MM.1S (cell line): ENCODE measurements around the gene AMER1.

Source experiments
- DNase-seq: peaks from one replicate; pipeline ENCODE4 v3.0.0-alpha.2; 2015
- H2AFZ ChIP-seq: fragments of 300-600 bp; sonication (generic); 2 replicates; pipeline ENCODE4 v1.6.0; 2016; ENCODE audit warnings: antibody characterized with exemption, low read length
- H3F3A ChIP-seq: fragments of 300-600 bp; sonication (generic); 2 replicates; pipeline ENCODE4 v1.6.1; 2016; ENCODE audit warnings: mild to moderate bottlenecking, antibody characterized with exemption, low read length, moderate library complexity, mixed read lengths; ENCODE audit not compliant: insufficient read depth
- H3K27ac ChIP-seq: fragments of 300-600 bp; sonication (generic); 2 replicates; pipeline ENCODE4 v1.5.1; 2016; ENCODE audit warnings: mild to moderate bottlenecking, low read length
- H3K27me3 ChIP-seq: fragments of 300-600 bp; sonication (generic); replicated peaks from 2 replicates; pipeline ENCODE4 v1.6.0; 2016; ENCODE audit warnings: low read length; ENCODE audit not compliant: insufficient read depth
- H3K36me3 ChIP-seq: fragments of 300-600 bp; sonication (generic); replicated peaks from 2 replicates; pipeline ENCODE4 v1.6.1; 2016; ENCODE audit warnings: mild to moderate bottlenecking, low read length, mixed read lengths; ENCODE audit not compliant: insufficient read depth
- H3K4me1 ChIP-seq: fragments of 300-600 bp; sonication (generic); 2 replicates; pipeline ENCODE4 v1.6.1; 2016; ENCODE audit warnings: low read length, mixed read lengths
- H3K4me2 ChIP-seq: fragments of 300-600 bp; sonication (generic); 2 replicates; pipeline ENCODE4 v1.6.0; 2016; ENCODE audit warnings: low read depth, low read length
- H3K4me3 ChIP-seq: fragments of 300-600 bp; sonication (generic); 2 replicates; pipeline ENCODE4 v1.5.1; 2016; ENCODE audit warnings: low read length, mixed read lengths
- H3K79me2 ChIP-seq: fragments of 300-600 bp; sonication (generic); 2 replicates; pipeline ENCODE4 v1.6.1; 2016; ENCODE audit warnings: mixed run types, low read length, mixed read lengths
- H3K9ac ChIP-seq: fragments of 300-600 bp; sonication (generic); 2 replicates; pipeline ENCODE4 v1.6.1; 2016; ENCODE audit warnings: low read length, mixed read lengths
- H3K9me2 ChIP-seq: fragments of 300-600 bp; sonication (generic); replicated peaks from 2 replicates; pipeline ENCODE4 v1.6.1; 2016; ENCODE audit warnings: mild to moderate bottlenecking, low read length, mixed read lengths; ENCODE audit not compliant: insufficient read depth
- H3K9me3 ChIP-seq: fragments of 300-600 bp; sonication (generic); replicated peaks from 2 replicates; pipeline ENCODE4 v1.6.1; 2016; ENCODE audit warnings: mild to moderate bottlenecking, low read length, mixed read lengths; ENCODE audit not compliant: insufficient read depth
- H4K20me1 ChIP-seq: fragments of 300-600 bp; sonication (generic); 2 replicates; pipeline ENCODE4 v1.6.1; 2016; ENCODE audit warnings: mild to moderate bottlenecking, low read length, moderate library complexity, mixed read lengths; ENCODE audit not compliant: insufficient read depth
- EZH2 ChIP-seq: fragments of 300-600 bp; sonication (generic); optimal IDR thresholded peaks from 2 replicates; pipeline ENCODE3; 2017; ENCODE audit warnings: low read depth, mild to moderate bottlenecking, antibody characterized with exemption, low read length, mixed read lengths
- EZH2phosphoT487 ChIP-seq: fragments of 300-600 bp; sonication (generic); IDR thresholded peaks from 2 replicates; pipeline ENCODE4 v1.6.1; 2018; ENCODE audit warnings: antibody characterized with exemption, low read length
- TF ChIP-seq, protein P1 (sequence below): fragments of 300-600 bp; sonication (generic); IDR thresholded peaks from 2 replicates; pipeline ENCODE4 v1.5.1; 2016; ENCODE audit warnings: antibody characterized with exemption, low read length, mixed read lengths

AMER1 gene

GRCh38 chrX:64204701-64205440 lies 637 bp downstream of the AMER1 start:
- Histone ChIP-seq H2AFZ (peak overlapping the region; percentile 61), H3K27ac (peak overlapping the region; percentile 63; the same call in 1 of the 2 replicates), H3K27me3 (no peaks in the 10 kb centered on the region), H3K9ac (peak overlapping the region; percentile 75), H3K9me3 (no peaks in the 10 kb centered on the region), H3F3A (peaks cover 10% of the 10 kb centered on the region), H4K20me1 (no peaks in the 10 kb centered on the region), H3K9me2 (no peaks in the 10 kb centered on the region), H3K4me1 (0 out of 2 replicates have a peak, but pooled peaks cover 8% of the 10 kb centered on the region), H3K36me3 (no peaks in the 10 kb centered on the region), H3K4me2 (peak overlapping the region; percentile 62), H3K79me2 (peaks cover 20% of the 10 kb centered on the region), H3K4me3 (peak overlapping the region; percentile 79)
- DNase-seq = peak; percentile 10
- no peak for TF ChIP-seq EZH2phosphoT487

DNA sequence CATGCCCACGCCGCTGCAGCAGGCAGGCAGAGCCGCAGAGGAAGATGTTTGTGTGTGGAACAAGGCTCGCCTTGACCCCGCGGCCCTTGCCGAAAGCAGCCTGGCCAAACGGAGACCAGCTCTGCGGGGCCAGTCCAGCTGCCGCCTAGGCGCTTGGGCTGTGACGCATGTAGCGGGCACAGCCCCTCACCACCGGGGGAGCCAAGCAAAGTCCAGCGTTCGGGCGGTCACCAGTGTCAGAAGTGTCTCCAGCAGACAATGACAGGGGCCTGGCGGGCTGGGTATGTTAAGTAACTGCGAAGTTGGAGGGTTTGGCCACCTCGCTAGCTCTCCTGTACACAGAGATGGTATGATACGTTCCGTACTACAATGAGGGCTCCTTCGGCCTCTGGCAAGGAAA lies 1.3 kb downstream of the AMER1 start:
- Histone ChIP-seq H3K4me2 (peak overlapping the region; percentile 62), H3K9ac (peak overlapping the region; percentile 63; the same call in 1 of the 2 replicates), H3K4me1 (0 out of 2 replicates have a peak, but pooled peaks cover 8% of the 10 kb centered on the region), H3K9me3 (no peaks in the 10 kb centered on the region), H4K20me1 (no peaks in the 10 kb centered on the region), H2AFZ (no peak overlapping the region), H3F3A (peaks cover 10% of the 10 kb centered on the region), H3K36me3 (no peaks in the 10 kb centered on the region), H3K27ac (no peak overlapping the region), H3K9me2 (no peaks in the 10 kb centered on the region), H3K79me2 (peaks cover 20% of the 10 kb centered on the region), H3K27me3 (no peaks in the 10 kb centered on the region), H3K4me3 (peak overlapping the region; percentile 79)
- no peak for DNase-seq
- TF ChIP-seq EZH2 (no peak), EZH2phosphoT487 (no peak)
- TF ChIP-seq, protein P1, sequence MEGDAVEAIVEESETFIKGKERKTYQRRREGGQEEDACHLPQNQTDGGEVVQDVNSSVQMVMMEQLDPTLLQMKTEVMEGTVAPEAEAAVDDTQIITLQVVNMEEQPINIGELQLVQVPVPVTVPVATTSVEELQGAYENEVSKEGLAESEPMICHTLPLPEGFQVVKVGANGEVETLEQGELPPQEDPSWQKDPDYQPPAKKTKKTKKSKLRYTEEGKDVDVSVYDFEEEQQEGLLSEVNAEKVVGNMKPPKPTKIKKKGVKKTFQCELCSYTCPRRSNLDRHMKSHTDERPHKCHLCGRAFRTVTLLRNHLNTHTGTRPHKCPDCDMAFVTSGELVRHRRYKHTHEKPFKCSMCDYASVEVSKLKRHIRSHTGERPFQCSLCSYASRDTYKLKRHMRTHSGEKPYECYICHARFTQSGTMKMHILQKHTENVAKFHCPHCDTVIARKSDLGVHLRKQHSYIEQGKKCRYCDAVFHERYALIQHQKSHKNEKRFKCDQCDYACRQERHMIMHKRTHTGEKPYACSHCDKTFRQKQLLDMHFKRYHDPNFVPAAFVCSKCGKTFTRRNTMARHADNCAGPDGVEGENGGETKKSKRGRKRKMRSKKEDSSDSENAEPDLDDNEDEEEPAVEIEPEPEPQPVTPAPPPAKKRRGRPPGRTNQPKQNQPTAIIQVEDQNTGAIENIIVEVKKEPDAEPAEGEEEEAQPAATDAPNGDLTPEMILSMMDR = no peak

- Histone ChIP-seq H3K4me1 (0 out of 2 replicates have a peak, but pooled peaks cover 8% of the 10 kb centered on the region), H4K20me1 (no peaks in the 10 kb centered on the region), H2AFZ (no peak overlapping the region), H3K4me3 (no peak overlapping the region), H3K4me2 (no peak overlapping the region), H3K79me2 (peaks cover 20% of the 10 kb centered on the region), H3K9me3 (no peaks in the 10 kb centered on the region), H3K9me2 (no peaks in the 10 kb centered on the region), H3F3A (peaks cover 10% of the 10 kb centered on the region), H3K27me3 (no peaks in the 10 kb centered on the region), H3K27ac (no peak overlapping the region), H3K9ac (no peak overlapping the region), H3K36me3 (no peaks in the 10 kb centered on the region)
- TF ChIP-seq EZH2phosphoT487 = no peak
- DNase-seq = no peak
These were observed 2.6 kb downstream of the AMER1 start for GRCh38 chrX:64202808-64203325.

GRCh38 chrX:64198036-64198435 lies 7.5 kb downstream of the AMER1 start:
- no peaks in the 10 kb centered on the region for H3K9me2 ChIP-seq
- no peaks in the 10 kb centered on the region for H3K4me1 ChIP-seq
- peak; percentile 18 for DNase-seq
- H3K79me2 ChIP-seq = peaks cover 4% of the 10 kb centered on the region; the same call in 1 of the 2 replicates
- no peak overlapping the region for H3K9ac ChIP-seq
- no peaks in the 10 kb centered on the region for H3K36me3 ChIP-seq
- H3K27me3 ChIP-seq = no peaks in the 10 kb centered on the region
- H3K4me3 ChIP-seq = no peak overlapping the region
- H3F3A ChIP-seq = no peaks in the 10 kb centered on the region
- no peaks in the 10 kb centered on the region for H4K20me1 ChIP-seq
- H3K27ac ChIP-seq = no peak overlapping the region
- no peak overlapping the region for H3K4me2 ChIP-seq
- TF ChIP-seq, protein P1 = no peak
- TF ChIP-seq EZH2 (no peak), EZH2phosphoT487 (no peak)
- H3K9me3 ChIP-seq = no peaks in the 10 kb centered on the region
- H2AFZ ChIP-seq = no peak overlapping the region
